Ovary (tissue), 3 donors: Measurements from ENCODE around the gene RING1.

Experiments used
- EP300 ChIP-seq: sonication (generic); formaldehyde crosslinking; IDR thresholded peaks from one replicate; pipeline ENCODE4 v1.6.1; 2017; ENCODE audit warnings: antibody characterized with exemption
- POLR2A ChIP-seq: fragments of 450-650 bp; IDR thresholded peaks from one replicate; pipeline ENCODE4 v1.6.1; 2017; ENCODE audit warnings: antibody characterized with exemption, mild to moderate bottlenecking, moderate library complexity
- TF ChIP-seq, protein P1 (sequence below), 3 donors: fragments of 450-650 bp in 2 of 3; fragments of 200-600 bp in 1 of 3; IDR thresholded peaks; one replicate each; pipeline versions ENCODE4 v1.5.1 to v1.8.0; 2016 to 2022; ENCODE audit warnings: antibody characterized with exemption in 3 of 3, mild to moderate bottlenecking in 1 of 3
- donor health status: DM: no; HTN: no; CAD: no.

DNA sequence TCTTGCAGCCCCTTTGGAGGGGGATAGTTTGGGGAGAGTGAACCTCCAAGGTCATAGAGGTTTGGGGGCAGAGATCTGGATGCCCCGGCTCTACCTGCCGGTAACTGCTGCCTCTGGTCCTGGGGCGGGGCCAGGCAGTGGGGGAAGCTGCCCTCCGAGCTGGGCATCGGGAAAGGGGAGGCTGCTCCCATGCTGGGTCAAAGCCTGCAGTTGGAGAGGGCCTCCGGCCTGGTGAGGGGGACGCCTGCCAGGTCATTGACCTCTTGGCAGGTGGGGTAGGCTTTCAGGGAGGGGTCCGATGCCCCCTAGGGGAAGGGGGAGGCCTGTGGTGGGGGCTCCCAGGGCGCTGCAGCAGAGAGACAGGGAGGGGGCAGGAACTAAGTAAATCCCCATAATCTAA is 23.1 kb upstream of the RING1 start:
- TF ChIP-seq, protein P1, sequence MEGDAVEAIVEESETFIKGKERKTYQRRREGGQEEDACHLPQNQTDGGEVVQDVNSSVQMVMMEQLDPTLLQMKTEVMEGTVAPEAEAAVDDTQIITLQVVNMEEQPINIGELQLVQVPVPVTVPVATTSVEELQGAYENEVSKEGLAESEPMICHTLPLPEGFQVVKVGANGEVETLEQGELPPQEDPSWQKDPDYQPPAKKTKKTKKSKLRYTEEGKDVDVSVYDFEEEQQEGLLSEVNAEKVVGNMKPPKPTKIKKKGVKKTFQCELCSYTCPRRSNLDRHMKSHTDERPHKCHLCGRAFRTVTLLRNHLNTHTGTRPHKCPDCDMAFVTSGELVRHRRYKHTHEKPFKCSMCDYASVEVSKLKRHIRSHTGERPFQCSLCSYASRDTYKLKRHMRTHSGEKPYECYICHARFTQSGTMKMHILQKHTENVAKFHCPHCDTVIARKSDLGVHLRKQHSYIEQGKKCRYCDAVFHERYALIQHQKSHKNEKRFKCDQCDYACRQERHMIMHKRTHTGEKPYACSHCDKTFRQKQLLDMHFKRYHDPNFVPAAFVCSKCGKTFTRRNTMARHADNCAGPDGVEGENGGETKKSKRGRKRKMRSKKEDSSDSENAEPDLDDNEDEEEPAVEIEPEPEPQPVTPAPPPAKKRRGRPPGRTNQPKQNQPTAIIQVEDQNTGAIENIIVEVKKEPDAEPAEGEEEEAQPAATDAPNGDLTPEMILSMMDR (IDR thresholded peaks at IDR 0.05), result no peak
- TF ChIP-seq POLR2A (no peak), EP300 (no peak)
